ENCODE data around the gene ARHGEF4.

ARHGEF4 gene

DNA sequence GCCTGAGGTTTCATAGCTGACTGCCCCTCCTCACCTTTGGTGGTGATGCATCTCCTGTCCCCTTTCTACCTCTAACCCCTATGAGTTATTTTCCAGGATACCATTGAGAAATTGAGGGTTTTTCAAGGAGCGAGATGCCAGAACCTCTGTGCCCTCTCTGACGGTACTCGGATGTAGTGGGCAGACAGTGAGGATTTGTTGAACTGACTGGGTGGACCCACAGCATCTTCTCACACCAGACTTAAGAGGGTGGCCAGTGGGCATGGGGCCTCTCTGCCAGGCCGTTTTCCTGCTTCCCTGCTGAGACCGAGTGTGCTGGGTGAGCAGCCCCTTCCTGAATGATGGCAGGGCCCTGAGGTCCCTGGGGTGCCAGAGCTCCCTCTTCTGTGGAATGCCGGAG lies 46.3 kb downstream of the ARHGEF4 start:
- no peak for DNase-seq (ENCODE audit: low read depth)
- TF ChIP-seq, protein P1, sequence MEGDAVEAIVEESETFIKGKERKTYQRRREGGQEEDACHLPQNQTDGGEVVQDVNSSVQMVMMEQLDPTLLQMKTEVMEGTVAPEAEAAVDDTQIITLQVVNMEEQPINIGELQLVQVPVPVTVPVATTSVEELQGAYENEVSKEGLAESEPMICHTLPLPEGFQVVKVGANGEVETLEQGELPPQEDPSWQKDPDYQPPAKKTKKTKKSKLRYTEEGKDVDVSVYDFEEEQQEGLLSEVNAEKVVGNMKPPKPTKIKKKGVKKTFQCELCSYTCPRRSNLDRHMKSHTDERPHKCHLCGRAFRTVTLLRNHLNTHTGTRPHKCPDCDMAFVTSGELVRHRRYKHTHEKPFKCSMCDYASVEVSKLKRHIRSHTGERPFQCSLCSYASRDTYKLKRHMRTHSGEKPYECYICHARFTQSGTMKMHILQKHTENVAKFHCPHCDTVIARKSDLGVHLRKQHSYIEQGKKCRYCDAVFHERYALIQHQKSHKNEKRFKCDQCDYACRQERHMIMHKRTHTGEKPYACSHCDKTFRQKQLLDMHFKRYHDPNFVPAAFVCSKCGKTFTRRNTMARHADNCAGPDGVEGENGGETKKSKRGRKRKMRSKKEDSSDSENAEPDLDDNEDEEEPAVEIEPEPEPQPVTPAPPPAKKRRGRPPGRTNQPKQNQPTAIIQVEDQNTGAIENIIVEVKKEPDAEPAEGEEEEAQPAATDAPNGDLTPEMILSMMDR (IDR thresholded peaks at IDR 0.05; ENCODE audit: low read length, missing control alignments), result no peak
- H3K4me3 ChIP-seq (replicated peaks; ENCODE audit: low read depth, low read length), result no peak overlapping the region

DNA sequence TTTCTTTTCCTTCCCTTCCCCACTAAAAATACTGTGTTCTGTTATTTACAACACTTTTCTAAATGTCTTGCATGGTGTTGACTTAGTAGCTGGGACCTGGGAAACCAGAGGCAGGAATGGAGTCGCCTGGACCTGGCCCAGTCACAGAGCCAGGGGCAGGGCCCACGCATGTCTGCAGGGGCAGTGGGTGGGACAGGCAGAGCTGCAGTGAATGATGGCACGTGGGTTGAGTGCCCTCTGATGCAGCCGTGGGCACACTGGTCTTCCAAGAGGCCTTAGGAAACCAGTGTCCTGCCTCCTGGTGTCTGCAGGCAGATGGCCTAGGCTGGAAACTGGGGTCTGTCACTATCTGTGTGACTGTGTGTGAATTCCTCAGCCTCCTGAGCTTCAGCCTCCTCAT lies 46.8 kb downstream of the ARHGEF4 start:
- TF ChIP-seq, protein P1 (IDR thresholded peaks at IDR 0.05; ENCODE audit: low read length, missing control alignments), result no peak
- no peak overlapping the region for H3K4me3 ChIP-seq (replicated peaks; ENCODE audit: low read depth, low read length)
- no peak for DNase-seq (ENCODE audit: low read depth)

DNA sequence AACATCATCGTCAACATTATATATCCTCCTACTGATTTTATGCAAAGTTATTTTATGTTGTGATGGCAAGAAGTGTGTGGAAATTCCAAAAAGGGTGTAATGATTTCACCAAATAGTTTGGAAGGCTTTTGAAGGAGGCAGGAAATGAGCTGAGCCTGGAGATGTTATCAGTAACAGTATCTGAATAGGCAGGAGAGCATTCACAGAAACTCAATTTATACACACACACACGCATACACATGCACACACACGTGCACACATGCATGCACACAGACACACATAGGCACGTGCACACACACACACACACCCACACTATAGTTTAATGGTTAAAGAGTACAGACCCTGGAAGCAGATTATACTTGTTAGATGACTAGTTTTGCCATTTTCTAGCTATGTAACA lies 47.3 kb downstream of the ARHGEF4 start:
- DNase-seq (ENCODE audit: low read depth), result no peak
- H3K4me3 ChIP-seq (replicated peaks; ENCODE audit: low read depth, low read length), result no peak overlapping the region
- TF ChIP-seq, protein P1 (IDR thresholded peaks at IDR 0.05; ENCODE audit: low read length, missing control alignments), result no peak

DNA sequence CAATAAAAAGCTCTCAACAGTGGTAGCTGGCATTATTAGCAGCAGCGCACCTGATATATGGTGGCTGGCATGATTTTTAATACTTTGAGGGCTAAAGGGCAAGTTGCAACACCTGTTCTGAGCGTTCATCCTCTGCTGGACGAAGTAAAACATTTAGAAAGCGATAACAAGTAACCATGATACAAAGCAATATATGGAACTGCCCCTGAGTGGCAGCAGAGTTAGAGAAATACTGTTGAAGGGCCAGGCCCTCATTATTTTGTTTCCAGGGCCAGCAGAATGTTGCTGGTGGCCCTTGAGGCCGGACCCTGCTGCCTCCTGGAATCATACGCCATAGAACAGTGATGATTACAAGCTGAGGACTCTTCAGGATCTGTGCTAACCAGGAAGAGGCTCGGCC lies 47.8 kb downstream of the ARHGEF4 start:
- H3K4me3 ChIP-seq (replicated peaks; ENCODE audit: low read depth, low read length), result no peak overlapping the region
- TF ChIP-seq, protein P1 (IDR thresholded peaks at IDR 0.05; ENCODE audit: low read length, missing control alignments), result no peak
- DNase-seq (ENCODE audit: low read depth), result no peak

DNA sequence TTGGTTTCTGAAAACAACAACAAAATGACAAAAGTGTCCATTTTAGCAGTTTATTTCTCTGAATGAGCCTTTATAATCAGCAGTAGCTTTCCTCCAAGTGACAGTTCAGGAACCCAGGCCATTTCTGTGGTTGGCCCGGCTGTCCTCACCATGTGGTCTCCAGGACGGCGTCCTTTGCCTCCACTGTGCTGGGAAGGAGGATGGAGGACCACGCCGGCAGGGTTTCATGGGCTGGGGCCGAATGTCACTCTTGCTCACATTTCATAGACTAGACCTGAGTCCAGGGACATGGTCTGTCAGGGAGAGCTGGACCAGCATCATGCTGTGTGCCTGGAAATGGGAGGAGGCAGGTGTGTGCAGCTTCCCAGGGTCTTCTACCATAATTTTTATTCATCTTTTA lies 50.9 kb downstream of the ARHGEF4 start:
- TF ChIP-seq, protein P1 (IDR thresholded peaks at IDR 0.05; ENCODE audit: low read length, missing control alignments), result no peak
- no peak overlapping the region for H3K4me3 ChIP-seq (replicated peaks; ENCODE audit: low read depth, low read length)
- no peak for DNase-seq (ENCODE audit: low read depth)

DNA sequence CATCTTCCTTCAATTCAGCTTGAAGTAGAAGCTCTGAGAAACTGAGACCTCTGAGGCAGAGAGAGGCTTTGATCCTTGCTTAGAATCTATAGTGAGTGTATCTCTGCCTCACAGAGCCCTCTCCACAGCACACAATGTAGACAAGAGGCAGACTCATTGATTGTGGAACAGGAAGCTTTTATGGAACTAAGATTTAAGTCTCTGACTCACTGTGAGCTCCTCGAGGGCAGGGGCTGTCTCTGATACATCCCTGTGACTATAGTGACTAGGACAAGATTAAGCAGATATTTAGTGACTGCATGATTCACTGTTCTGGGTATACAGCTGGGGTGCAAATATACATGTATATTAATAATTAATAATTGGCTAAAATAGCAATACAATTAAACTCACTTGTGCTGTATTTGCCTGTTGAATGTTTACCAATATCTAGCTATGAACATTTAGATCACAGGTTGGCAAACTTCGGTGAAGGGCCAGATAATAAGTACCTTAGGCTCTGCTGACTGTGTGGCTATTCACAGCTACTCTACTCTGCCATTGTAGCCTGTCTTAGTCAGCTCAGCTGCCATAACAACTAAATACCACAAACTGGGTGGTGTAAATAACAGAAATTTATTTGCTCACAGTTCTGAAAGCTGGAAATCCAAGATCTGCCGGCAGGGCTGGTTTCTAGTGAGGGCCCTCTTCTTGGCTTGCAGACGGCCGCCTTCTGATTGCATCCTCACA lies 54.4 kb downstream of the ARHGEF4 start:
- DNase-seq (ENCODE audit: low read depth), result no peak
- TF ChIP-seq, protein P1 (IDR thresholded peaks at IDR 0.05; ENCODE audit: low read length, missing control alignments), result no peak

DNA sequence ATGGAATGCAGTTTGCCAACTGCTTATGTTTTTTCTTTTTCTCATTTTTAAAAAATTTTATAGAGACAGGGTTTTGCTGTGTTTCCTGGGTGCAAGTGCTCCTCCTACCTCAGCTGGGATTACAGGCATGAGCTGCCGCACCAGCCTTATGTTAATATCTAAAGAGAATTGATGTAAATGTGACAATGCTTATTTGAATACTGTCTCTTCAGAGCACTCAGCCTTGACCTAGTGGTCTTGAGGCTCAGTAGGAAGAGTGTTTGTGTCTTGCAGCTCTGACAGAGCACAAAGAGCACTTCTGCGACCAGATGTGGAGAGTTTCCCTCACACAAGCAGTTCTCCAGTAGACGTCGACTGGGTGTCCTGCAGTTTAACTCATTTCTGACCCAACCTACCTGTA lies 55.3 kb downstream of the ARHGEF4 start:
- no peak for DNase-seq (ENCODE audit: low read depth)
- H3K4me3 ChIP-seq (replicated peaks; ENCODE audit: low read depth, low read length), result no peak overlapping the region
- TF ChIP-seq, protein P1 (IDR thresholded peaks at IDR 0.05; ENCODE audit: low read length, missing control alignments), result no peak

More for the DNA sequence above, 54.4 kb downstream of the ARHGEF4 start:
- no peak overlapping the region for H3K4me3 ChIP-seq (replicated peaks; ENCODE audit: low read depth, low read length)

Measured in fibroblast of pulmonary artery (primary cell).